SJCRH30 (cell line): ENCODE results near the gene SERP2. TPM values are rescaled to one million over a fixed set of nuclear protein-coding genes. Genes with fewer than 3 reads are reported as not detected.

ENCODE experiments used
- DNase-seq, 2 experiments: peaks; one replicate each; pipeline ENCODE4 v3.0.0-alpha.2; 2015 to 2020
- H3K27ac ChIP-seq: fragments of 250-450 bp; sonication (Bioruptor Pico); 2 replicates; pipeline ENCODE4 v1.5.1; 2020; ENCODE audit warnings: mild to moderate bottlenecking, moderate library complexity
- H3K27me3 ChIP-seq: fragments of 250-450 bp; sonication (Bioruptor Pico); 2 replicates; pipeline ENCODE4 v1.5.1; 2020; ENCODE audit warnings: mild to moderate bottlenecking, moderate library complexity
- H3K36me3 ChIP-seq: fragments of 250-450 bp; sonication (Bioruptor Pico); 2 replicates; pipeline ENCODE4 v1.5.1; 2020; ENCODE audit warnings: mild to moderate bottlenecking, moderate library complexity
- H3K4me1 ChIP-seq: fragments of 250-450 bp; sonication (Bioruptor Pico); 2 replicates; pipeline ENCODE4 v1.5.1; 2020; ENCODE audit warnings: mild to moderate bottlenecking, moderate library complexity
- H3K4me3 ChIP-seq: fragments of 250-450 bp; sonication (Bioruptor Pico); 2 replicates; pipeline ENCODE4 v1.5.1; 2020; ENCODE audit warnings: mild to moderate bottlenecking, moderate library complexity
- H3K9me3 ChIP-seq: fragments of 250-450 bp; sonication (Bioruptor Pico); replicated peaks from 2 replicates; pipeline ENCODE4 v1.5.1; 2020; ENCODE audit warnings: mild to moderate bottlenecking, moderate library complexity
- total RNA-seq: library from RNA; depleted of rRNA; stranded (reverse); fragments of >200 nt; shearing (Covaris generic); gene quantifications from 2 replicates; pipeline ENCODE4 v1.2.3, GENCODE V29; 2014

Gene SERP2
- total RNA-seq, 1 experiment from 2014 or later, result not detected

DNA sequence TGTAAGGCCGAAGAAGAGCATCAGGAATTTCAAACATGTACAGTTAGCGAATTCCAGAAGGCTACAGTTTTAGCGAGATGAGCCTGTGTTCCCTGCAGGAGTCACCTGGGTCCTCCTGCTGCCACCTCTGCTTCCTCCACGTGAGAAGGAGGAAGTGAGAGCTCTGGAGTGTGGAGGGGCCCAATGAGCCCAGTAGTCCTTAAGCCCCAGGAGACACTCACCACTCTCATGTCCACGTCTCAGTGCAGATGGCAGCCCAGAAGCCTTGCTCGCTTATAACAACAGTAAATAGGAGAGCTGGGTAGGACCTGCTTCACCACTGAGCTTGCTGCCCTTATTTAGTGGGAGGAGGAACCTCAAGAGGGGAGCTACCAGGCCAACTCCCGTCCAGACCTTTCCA, 44.3 kb downstream of the SERP2 start:
- no peak overlapping the region for H3K4me3 ChIP-seq
- no peak for DNase-seq
- H3K27me3 ChIP-seq, result no peaks in the 10 kb centered on the region
- no peak overlapping the region for H3K27ac ChIP-seq
- H3K36me3 ChIP-seq, result no peaks in the 10 kb centered on the region
- H3K4me1 ChIP-seq, result no peaks in the 10 kb centered on the region
- H3K9me3 ChIP-seq, result no peaks in the 10 kb centered on the region

DNA sequence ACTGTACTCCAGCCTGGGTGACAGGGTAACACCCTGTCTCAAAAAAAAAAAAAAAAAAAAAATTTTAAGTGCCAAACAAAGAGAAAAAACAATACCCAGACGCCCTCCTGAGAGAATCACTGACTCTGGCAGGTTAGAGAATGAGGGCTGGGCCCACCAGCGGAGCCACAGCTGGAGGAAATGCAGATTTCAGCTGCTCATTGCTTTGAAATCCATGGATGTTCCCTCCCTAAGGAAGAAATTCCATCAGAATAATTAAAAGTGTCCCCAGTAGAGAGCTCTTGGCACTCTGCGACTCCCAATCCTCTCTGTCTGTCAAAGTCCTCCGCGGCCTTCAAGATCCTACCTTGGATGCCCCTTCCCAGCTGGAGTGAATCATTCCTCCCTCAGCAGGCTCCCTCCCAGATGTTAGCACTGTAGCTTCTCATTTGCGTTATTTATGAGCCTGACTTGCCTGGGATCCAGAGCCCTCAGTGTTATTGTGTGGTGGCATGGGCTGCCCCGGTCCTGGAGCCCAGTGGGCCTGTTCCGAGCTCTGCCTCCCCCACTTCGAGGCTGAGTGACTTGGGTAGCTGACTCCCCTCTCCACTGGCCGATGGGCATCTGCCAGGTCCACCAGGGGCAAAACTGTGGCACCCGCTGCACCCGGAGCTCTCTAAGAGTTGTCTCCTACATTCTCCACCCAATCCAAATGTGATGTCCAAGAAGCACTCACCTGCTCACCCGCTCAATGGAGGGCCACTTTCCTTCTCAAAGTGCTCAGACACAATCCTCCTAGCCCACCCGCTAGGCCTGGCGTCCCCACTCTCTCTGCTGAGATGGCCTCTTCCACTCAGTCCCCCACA, 47.0 kb downstream of the SERP2 start:
- Histone ChIP-seq H3K36me3 (no peaks in the 10 kb centered on the region), H3K4me3 (no peak overlapping the region), H3K27ac (no peak overlapping the region), H3K9me3 (no peaks in the 10 kb centered on the region), H3K4me1 (peaks cover 7% of the 10 kb centered on the region), H3K27me3 (no peaks in the 10 kb centered on the region)
- no peak for DNase-seq

- Histone ChIP-seq H3K4me1 (peaks cover 21% of the 10 kb centered on the region), H3K27me3 (no peaks in the 10 kb centered on the region), H3K9me3 (no peaks in the 10 kb centered on the region), H3K27ac (no peak overlapping the region), H3K36me3 (no peaks in the 10 kb centered on the region), H3K4me3 (no peak overlapping the region)
- DNase-seq, result no peak
These were observed 48.4 kb downstream of the SERP2 start for GRCh38 chr13:44421853-44422525.

DNA sequence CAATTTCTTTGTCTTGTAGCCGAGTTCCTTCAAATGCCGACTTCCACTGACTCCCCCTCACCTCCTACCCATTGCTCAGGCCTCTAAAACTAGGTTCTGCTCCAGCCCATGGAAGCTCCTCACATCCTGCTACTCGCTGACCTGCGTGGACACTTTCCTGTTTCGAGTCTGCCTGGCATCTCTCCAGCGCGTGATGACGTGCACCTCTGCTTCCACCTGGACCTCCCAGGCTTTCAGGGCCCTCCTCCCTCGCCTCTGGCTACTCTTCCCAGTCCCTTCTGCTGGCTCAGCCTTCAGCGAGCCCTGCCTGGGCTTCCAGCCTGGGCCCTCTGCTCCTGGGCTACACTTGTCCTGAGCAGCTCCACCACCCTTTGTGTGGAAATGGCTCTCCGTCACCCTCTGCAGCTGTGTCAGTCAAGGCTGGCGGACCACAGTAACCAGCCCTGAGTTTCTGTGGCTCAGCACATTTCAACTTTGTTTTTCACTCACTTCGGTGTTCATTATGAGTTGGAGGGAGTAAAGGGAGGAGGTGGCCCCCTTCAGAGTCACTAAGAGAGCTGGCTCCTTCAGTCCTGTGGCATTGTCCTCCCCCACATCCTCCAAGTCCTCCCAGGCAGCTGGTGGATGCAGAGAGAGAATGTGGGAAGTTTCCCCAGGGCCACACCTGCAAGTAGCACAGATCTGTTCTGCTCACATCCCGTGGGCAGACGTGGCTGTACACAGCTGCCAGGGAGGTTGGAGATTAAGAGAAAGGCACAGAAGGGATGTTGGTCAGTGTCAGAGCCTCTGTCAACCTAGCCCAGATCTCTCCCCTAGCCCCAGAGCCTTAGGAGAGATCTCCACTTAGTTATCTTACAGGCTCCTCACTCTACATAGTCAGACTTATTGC, 49.4 kb downstream of the SERP2 start:
- no peaks in the 10 kb centered on the region for H3K9me3 ChIP-seq
- H3K4me1 ChIP-seq, result peaks cover 21% of the 10 kb centered on the region
- DNase-seq, result no peak
- no peaks in the 10 kb centered on the region for H3K27me3 ChIP-seq
- H3K27ac ChIP-seq, result no peak overlapping the region
- H3K36me3 ChIP-seq, result no peaks in the 10 kb centered on the region
- no peak overlapping the region for H3K4me3 ChIP-seq

GRCh38 chr13:44423824-44424223, 50.2 kb downstream of the SERP2 start:
- H3K4me1 ChIP-seq, result peaks cover 21% of the 10 kb centered on the region
- no peaks in the 10 kb centered on the region for H3K36me3 ChIP-seq
- H3K9me3 ChIP-seq, result no peaks in the 10 kb centered on the region
- H3K27ac ChIP-seq, result no peak overlapping the region
- no peak overlapping the region for H3K4me3 ChIP-seq
- no peak for DNase-seq
- no peaks in the 10 kb centered on the region for H3K27me3 ChIP-seq

- peak; percentile 82 to 86 for DNase-seq
- Histone ChIP-seq H3K4me3 (no peak overlapping the region), H3K9me3 (no peaks in the 10 kb centered on the region), H3K36me3 (no peaks in the 10 kb centered on the region), H3K27me3 (no peaks in the 10 kb centered on the region), H3K4me1 (peaks cover 21% of the 10 kb centered on the region), H3K27ac (no peak overlapping the region)
These were observed 51.6 kb downstream of the SERP2 start for GRCh38 chr13:44425041-44425814.

DNA sequence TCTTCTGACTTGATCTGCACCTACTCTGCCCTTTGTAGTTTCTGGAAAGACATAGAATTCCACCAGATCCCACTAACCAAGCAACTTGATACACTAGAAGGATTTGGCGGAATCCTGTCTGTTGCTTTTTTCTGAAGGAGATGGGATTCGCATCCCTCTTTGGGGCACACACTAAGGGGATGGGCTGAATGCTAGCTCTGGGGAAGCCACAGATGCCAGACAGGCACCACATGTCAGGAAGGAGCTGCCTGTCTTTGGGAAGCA, 52.1 kb downstream of the SERP2 start:
- Histone ChIP-seq H3K36me3 (no peaks in the 10 kb centered on the region), H3K4me3 (no peak overlapping the region), H3K4me1 (peaks cover 21% of the 10 kb centered on the region), H3K27me3 (no peaks in the 10 kb centered on the region), H3K27ac (no peak overlapping the region), H3K9me3 (no peaks in the 10 kb centered on the region)
- DNase-seq, result no peak

DNA sequence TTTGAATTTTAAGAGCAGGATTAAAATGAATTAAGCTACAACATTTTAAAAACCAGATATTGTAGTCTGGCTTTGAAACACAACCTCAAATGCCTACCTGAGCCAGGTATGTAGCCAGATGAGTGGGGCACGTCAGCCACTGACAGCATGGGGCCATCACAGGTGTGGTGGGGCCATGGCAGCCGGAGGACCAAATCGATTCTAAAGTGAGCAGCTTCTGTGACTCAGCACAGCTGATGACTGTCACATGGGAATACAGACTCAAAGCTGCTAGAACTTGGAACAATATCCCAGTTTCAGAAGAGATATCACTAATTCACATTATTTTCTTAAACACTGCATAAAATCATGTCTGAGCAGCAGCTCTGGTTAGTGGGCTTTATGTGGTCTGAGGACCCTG, 52.8 kb downstream of the SERP2 start:
- Histone ChIP-seq H3K27ac (no peak overlapping the region), H3K9me3 (no peaks in the 10 kb centered on the region), H3K36me3 (no peaks in the 10 kb centered on the region), H3K27me3 (no peaks in the 10 kb centered on the region), H3K4me1 (peaks cover 21% of the 10 kb centered on the region), H3K4me3 (no peak overlapping the region)
- DNase-seq, result no peak

DNA sequence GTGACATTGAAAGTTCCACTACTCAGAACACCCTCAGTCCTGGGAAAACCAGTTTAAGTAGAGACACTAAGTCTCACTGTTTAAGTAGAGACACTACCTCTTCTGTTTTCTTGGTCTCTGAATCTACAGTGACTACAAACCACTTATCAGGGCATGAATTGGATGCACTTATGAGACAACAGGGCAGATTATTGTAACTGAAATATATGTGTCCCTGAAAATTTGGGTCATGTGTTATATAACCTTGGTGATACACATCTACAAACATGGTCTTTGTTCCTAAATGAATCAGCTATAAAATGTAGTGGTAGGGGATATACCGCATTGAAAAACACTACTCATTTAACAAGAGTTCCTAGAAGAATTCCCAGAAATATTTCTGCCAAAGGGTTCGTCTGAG, 55.7 kb downstream of the SERP2 start:
- Histone ChIP-seq H3K9me3 (no peaks in the 10 kb centered on the region), H3K27me3 (no peaks in the 10 kb centered on the region), H3K4me3 (no peak overlapping the region), H3K4me1 (peaks cover 21% of the 10 kb centered on the region), H3K36me3 (peaks cover 5% of the 10 kb centered on the region), H3K27ac (no peak overlapping the region)
- DNase-seq, result no peak

GRCh38 chr13:44431150-44431549, 57.5 kb downstream of the SERP2 start:
- peaks cover 8% of the 10 kb centered on the region for H3K4me1 ChIP-seq
- H3K36me3 ChIP-seq, result peaks cover 6% of the 10 kb centered on the region
- H3K4me3 ChIP-seq, result no peak overlapping the region
- DNase-seq, result no peak
- no peak overlapping the region for H3K27ac ChIP-seq
- no peaks in the 10 kb centered on the region for H3K9me3 ChIP-seq
- H3K27me3 ChIP-seq, result no peaks in the 10 kb centered on the region

DNA sequence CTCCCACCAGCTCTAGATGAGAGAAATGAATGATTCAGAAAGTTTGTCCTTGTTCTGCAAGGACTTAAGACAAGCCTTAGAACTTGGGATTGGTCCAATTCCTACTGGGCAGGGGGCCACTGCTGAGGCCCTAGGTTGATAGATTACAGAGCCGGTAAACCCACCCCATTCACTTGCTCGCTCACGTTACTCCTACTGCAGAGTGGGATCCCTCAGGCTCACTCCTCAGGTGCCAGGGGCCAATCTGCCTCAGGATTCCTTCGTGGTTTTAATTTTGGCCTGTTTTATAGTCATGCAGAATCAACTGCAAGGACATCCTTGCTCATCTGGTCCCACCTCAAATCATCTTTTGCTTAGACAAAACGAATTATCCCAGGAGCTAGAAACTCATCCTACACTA, 59.0 kb downstream of the SERP2 start:
- Histone ChIP-seq H3K4me3 (no peak overlapping the region), H3K27me3 (no peaks in the 10 kb centered on the region), H3K36me3 (peaks cover 6% of the 10 kb centered on the region), H3K9me3 (no peaks in the 10 kb centered on the region), H3K4me1 (no peaks in the 10 kb centered on the region), H3K27ac (no peak overlapping the region)
- DNase-seq, result no peak

- no peaks in the 10 kb centered on the region for H3K9me3 ChIP-seq
- H3K36me3 ChIP-seq, result peaks cover 6% of the 10 kb centered on the region
- H3K4me3 ChIP-seq, result no peak overlapping the region
- DNase-seq, result no peak
- H3K4me1 ChIP-seq, result no peaks in the 10 kb centered on the region
- H3K27me3 ChIP-seq, result no peaks in the 10 kb centered on the region
- no peak overlapping the region for H3K27ac ChIP-seq
These were observed 60.5 kb downstream of the SERP2 start for GRCh38 chr13:44433863-44434765.

DNA sequence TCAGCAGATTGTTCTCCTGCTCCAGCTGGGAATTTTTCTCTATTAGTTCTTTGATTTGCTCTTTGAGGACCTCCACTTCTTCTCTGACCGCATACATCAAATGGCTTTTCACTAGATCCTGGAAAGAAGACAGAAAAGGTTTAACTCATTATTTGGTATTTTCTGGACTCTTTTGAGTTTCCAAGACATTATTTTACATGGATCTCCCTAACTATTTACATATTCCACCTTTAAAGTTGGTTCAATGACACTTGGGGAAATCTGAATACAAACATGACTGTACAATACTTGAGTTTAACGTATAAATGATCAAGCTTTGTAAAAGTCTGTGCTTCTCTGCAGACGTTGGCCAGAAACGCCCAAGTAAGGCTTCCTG, 61.1 kb downstream of the SERP2 start:
- H3K4me3 ChIP-seq, result peak overlapping the region; percentile 80
- H3K27me3 ChIP-seq, result no peaks in the 10 kb centered on the region
- peak overlapping the region; percentile 13; the same call in 1 of the 2 replicates for H3K27ac ChIP-seq
- H3K9me3 ChIP-seq, result no peaks in the 10 kb centered on the region
- no peak for DNase-seq
- H3K4me1 ChIP-seq, result no peaks in the 10 kb centered on the region
- peaks cover 6% of the 10 kb centered on the region for H3K36me3 ChIP-seq
